ENCODE results near the gene DAP3.
"Not testable (repeated sequence)": the region's sequence is repeated elsewhere in the genome, so short reads cannot be mapped to it uniquely, and the experiment has no call there.

Gene DAP3

DNA sequence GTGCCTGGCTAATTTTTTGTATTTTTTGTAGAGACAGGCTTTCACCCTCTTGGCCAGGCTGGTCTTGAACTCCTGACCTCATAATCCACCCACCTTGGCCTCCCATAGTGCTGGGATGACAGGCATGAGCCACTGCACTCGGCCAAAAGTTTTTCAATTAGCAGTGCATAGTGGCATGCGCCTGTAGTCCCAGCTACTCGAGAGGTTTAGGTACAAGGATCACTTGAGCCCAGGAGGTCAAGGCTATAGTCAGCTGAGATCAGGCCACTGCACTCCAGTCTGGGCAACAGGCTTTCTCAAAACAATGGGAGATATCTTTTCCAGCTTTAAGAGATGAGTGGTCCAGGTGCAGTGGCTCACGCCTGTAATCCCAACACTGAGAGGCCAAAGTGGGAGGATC, 30.8 kb downstream of the DAP3 start:
- DNase-seq, result no peak

DNA sequence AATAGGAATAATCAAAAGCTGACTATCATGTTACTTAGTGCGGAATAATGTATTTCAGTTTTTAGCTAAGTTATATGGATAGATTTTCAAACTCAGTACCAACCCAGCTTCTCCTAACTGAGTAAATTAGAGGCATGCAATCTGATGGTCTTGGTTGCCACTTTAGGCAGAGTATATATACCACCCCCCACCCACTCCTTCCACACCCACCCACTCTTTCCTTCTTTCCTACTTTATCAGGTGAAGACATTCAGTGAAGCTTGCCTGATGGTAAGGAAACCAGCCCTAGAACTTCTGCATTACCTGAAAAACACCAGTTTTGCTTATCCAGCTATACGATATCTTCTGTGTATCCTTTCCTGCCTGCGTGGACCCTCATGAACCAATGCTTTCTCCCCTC, 36.3 kb downstream of the DAP3 start:
- no peak for DNase-seq

DNA sequence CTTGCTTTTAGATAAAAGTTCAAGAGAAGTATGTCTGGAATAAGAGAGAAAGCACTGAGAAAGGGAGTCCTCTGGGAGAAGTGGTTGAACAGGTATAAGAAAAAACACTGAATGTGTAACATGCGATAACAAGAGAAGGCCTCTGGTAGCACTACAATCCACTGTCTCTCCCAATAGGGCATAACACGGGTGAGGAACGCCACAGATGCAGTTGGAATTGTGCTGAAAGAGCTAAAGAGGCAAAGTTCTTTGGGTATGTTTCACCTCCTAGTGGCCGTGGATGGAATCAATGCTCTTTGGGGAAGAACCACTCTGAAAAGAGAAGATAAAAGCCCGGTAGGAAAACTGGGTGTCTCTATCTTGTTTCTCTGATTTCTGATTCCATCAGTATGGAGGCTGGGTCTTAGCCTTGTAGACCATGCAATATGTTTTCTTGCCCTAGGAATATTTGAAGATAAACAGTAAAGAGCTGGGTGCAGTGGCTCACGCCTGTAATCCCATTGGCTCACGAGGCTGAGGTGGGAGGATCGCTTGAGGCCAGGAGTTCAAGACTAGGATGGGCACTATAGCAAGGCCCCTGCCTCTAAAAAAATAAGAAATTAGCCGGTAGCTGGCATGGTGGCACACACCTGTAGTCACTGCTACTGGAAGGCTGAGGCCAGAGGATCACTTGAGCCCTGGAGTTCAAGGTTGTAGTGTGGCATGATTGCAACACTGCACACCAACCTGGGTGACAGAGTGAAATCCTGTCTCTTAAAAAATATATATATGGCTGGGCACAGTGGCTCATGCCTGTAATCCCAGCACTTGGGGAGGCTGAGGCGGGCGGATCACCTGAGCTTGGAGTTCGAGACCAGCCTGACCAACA, 40.4 kb downstream of the DAP3 start:
- DNase-seq, result peak; percentile 52

DNA sequence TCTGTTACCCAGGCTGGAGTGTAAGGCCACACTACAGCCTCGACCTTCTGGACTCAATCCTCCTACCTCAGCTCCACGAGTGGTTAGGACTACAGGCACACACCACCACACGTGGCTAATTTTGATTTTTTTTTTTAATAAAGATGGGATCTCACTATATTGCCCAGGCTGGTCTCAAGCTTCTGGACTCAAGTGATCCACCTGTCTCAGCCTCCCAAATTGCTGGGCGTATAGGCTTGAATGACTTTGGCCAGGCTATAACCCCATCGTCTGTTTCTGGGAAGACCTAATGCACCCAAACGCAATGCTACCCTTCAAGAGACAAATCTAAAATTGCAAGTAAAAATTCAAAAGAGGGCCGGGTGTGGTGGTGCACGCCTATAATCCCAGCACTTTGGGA, 52.1 kb downstream of the DAP3 start:
- DNase-seq, result no peak

DNA sequence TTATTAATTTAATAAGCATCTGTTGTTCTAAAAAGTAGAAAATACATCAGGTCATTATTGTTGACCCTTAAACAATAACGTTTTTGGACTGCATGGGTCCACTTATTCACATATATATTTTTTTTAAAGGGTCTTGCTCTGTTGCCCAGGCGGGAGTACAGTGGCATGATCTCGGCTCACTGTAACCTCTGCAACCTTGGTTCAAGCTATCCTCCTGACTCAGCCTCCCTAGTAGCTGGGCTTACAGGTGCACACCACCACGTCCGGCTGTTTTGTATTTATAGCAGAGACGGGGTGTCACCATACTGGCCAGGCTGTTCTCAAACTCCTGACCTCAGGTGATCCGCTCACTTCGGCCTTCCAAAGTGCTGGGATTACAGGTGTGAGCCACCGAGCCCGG, 53.0 kb downstream of the DAP3 start:
- no peak for DNase-seq

DNA sequence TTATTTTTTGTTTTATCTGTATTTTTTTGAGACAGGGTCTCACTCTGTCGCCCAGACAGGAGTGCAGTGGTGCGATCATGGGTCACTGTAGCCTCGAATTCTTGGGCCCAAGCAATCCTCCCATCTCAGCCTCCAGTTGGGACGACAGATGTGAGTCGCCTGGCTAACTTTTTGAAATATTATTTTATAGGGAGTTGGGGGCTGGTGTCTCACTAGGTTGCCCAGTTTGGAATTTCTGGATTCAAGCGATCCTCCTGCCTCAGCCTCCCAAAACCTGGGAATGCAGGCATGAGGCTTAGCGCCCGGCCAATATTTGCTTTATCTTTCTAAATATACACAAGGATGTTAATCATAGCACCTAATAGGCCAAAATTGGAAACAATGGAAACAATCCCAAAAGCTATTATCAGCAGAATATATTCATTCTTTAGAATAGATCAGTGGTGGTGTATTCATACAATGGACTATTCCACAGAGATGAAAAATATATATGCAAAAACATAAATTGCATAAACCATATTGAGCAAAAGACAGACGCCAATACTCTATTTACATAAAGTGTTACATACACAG, 55.9 kb downstream of the DAP3 start:
- no peak for DNase-seq

DNA sequence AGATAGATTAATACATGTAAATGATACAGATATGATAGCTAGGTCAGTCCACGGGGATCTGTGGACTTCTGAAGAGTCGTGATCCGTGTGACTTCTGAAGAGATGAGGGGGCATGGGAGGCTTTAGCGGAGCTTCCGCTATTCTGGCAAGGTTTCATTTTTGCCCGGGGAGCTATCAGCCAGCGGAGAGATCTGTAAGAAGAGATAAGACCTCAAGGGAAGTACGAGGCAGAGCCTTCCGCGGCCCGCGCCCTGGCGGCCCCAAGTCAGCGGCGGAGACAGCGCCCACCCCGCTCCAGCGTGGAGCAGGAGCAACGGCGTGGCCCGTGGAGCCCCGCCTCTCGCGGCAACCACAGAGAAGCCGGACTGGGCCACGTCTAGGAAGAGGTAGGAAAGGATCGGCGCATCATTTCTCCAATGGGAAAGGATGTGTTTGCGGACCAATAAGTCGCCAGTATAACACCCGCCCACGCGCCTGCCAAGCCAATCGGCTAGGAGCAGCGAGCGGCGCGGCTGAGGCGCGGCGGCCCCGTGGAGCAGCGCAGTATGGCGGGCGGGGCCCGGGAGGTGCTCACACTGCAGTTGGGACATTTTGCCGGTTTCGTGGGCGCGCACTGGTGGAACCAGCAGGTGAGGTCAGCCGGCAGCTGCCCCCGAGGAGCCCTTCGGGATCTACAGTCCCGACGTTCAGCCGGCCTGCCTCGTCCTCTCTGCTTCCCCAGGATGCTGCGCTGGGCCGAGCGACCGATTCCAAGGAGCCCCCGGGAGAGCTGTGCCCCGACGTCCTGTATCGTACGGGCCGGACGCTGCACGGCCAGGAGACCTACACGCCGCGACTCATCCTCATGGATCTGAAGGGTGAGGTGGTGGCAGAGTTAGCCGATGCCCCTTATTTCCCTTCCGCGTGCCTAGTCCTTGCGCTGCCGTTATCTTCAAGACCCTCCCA, 56.7 kb downstream of the DAP3 start:
- DNase-seq, result peak; percentile 94

DNA sequence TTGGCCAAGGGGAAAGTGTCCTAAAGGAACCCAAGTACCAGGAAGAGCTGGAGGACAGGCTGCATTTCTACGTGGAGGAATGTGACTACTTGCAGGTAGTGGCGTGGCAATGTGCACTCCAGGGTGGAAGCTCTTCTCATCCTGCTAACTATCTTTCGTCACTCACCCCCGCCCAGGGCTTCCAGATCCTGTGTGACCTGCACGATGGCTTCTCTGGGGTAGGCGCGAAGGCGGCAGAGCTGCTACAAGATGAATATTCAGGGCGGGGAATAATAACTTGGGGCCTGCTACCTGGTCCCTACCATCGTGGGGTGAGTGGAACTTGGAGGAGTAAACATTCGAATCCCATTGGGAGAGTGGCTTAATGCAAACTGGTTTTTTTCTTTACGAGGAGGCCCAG, 58.7 kb downstream of the DAP3 start:
- DNase-seq, result not testable (repeated sequence)

DNA sequence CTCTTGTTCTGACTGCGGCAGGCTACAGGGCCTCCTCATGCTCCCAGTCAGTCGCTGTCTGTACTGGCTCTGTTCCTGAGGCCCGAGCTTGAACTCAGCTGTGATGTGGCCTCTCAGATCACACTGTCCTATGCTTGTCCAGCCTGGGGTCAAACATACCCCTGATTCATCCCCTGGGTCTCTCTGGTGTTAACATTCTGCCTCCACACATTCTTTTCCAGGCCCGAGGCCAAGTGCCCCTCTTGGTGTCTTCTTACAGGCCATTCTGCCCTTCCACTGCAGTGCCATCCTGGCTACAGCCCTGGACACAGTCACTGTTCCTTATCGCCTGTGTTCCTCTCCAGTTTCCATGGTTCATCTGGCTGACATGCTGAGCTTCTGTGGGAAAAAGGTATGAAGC, 59.2 kb downstream of the DAP3 start:
- not testable (repeated sequence) for DNase-seq

DNA sequence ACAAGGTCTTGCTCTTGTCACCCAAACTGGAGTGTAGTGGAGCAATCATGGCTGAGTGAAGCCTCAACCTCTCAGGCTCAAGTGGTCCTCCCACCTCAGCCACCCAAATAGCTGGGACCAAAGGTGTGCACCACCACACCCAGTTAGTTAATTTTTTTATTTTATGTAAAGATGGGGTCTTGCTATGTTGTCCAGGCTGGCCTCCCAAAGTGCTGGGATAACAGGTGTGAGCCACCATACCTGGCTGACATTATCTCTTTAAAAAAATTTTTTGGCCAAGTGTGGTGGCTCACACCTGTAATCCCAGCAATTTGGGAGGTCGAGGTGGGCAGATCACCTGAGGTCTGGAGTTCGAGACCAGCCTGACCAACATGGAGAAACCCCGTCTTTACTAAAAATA, 70.1 kb downstream of the DAP3 start:
- DNase-seq, result not testable (repeated sequence)

DNA sequence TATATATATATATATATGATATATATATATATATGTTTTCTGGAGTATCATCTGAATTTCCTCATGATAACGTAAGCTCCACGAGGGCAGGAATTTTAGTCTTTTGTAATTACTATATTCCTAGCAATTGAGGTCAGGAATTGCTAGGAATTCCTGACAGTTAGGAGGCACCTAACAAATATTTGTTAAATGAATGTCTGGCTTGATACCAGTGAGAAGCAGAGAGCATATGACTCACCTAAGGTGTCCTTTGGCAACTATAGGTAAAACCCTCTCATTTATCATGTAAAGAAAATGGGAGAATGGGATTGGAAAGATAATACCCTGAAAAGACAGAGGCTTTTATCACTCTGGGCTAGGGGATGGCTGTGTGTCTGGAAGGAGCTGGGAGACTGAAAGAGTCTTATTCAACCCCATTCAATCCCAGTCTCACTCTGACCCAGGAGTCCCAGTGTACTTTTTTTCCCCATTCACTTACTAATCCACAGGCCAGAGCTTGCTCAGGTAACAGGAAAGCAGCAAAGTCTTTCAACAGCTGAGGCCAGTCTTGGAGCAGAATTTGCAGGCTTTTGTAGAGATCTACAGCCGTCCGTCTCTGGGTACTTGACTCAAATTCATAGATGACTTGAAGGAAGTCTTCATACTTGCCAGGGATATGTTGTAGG, 71.2 kb downstream of the DAP3 start:
- no peak for DNase-seq

DNA sequence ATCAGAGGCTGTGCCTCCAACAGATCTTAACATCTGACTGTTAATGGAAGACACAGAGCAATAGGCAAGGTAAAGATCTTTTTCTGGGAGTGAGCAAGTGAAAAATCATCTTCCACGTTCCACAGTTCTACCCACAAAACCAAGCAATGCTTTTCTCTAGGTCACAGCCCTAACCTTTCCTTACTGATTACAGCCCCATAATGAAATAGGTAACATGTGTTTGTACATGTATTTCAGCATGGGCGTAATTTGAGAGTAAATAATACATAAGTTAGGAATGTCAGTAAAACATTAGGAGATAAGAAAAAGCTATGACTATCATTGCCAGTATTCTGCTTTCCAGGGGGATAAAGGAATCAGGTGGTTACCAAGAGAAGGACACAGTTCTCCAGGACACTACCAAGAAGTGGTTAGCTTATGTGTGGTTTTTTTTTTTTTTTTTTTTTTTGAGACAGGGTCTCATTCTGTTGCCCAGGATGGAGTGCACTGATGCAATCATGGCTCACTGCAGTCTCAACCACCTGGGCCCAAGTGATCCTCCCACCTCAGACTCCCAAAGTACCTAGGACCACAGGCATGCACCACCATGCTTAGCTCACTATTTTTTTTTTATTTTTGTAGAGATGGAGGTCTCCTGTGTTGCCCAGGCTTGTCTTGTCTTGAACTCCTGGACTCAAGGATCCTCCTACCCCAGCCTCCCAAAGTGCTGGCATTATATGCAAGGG, 72.0 kb downstream of the DAP3 start:
- DNase-seq, result no peak

DNA sequence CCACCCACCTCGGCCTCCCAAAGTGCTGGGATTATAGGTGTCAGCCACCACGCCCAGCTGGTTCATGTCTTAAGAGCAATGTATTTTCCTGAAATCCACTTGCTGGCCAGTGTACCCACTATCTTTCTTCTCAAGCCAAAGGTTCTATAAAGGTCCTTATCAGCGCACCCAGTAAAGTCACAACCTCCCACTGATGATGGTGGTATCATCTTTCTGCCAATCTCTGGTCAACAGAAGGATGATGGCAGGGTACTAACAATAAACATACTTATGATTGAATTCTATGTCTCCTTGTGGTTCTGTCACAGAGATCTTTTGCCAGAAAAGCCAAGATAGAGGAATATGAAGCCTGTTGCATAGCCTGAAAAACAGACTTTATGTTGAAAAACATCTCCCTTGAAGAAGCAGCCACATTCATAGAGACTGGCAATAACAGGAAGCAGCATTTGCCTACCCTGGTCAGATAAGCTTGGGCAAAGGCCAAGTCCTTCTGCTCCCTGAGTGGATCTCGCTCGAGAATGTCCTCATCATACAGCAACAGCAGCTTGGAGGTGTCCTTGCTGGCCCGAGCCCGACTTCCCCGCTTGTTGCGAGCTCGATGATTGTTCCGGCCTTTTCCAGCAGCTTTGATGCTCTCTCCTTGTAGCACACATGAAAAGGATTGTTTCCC, 73.0 kb downstream of the DAP3 start:
- DNase-seq, result no peak

DNA sequence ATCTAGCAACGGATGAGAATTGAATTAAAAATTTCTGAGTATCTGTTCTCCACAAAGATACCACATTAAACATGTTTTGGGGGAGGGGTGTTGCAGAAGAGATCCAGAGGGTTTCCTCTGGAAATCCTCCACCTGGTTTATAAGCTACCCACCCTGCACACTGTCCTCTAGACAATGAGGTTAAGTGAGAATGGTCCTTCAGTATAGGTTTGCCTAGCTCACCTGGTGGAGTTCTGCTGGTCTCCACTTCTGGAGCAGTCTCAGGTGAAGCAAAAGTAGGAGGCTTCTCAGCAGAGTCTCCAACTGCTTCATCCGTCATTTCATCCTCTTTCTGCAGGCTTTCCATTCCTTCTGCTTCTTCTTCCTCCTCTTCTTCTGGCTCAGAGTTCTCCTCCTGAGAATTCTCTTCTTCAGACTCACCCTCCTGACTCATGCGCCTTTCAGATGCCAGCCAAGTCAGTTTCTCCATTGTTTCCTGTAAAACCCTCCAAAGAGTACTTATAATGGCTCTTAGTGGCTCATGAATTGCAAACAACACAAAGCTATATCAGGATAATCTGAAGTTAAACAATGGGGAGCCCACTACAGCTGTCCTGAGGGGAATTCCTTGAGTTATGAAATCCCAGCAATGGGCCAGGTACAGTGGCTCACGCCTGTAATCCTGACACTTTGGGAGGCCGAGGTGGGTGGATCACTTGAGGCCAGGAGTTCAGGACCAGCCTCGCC, 74.4 kb downstream of the DAP3 start:
- not testable (repeated sequence) for DNase-seq

DNA sequence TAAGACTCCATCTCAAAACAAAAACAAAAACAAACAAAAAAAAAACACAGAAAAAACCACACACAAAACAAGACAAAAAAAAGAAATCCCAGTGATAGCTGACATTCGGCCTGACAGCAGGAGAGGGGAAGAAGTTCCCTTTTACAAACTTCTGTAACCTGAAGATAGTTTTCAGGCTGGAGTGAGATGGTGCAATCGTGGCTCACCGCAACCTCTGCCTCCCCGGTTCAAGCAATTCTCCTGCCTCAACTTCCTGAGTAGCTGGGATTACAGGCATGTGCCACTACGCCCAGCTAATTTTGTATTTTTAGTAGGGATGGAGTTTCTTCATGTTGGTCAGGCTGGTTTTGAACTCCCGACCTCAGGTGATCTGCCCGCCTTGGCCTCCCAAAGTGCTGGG, 75.1 kb downstream of the DAP3 start:
- DNase-seq, result not testable (repeated sequence)

DNA sequence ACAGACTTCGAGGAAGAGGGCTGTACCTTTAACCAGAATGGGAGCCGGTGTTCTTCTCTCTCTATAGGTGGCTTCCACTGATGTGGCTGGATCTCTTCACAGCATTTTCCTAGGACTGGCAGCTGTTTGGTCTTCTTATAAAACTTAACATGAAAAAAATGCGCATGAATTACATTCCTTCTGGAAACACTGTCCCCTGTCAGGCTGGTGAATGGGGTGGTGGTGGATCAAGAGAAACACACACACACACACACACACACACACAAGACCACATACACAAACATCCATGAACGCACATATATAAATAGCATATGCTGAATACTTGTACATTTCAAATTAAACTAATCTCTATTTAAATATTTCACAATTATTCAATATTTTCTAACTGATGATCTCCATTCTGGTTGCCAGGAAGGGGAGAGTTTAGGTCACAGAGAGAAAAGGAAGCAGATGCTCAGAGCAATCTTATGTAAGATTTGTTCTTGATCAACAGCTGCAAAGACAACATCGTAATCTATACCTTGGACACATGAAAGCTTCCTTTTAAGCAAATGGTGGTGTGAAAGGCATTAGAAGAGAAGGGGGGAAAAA, 78.6 kb downstream of the DAP3 start:
- not testable (repeated sequence) for DNase-seq

DNA sequence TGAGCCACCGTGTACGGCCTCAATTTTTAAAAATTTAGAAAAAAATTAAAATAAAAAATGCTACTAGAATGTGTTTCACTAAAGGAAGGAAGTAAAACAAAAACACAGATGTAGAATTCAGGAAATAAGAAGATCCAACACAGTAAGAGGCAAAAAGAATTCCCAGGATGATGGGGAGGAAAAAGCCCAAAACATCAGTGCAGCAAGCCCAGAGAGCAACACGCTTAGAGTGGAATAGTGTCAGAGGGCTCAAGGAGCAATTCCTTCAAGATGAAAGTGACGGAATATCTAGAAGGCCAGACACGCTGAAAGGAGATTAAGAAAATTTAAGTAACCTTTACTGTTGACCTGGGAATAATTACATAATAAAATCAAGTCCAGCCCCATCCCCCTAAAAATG, 80.4 kb downstream of the DAP3 start:
- no peak for DNase-seq

DNA sequence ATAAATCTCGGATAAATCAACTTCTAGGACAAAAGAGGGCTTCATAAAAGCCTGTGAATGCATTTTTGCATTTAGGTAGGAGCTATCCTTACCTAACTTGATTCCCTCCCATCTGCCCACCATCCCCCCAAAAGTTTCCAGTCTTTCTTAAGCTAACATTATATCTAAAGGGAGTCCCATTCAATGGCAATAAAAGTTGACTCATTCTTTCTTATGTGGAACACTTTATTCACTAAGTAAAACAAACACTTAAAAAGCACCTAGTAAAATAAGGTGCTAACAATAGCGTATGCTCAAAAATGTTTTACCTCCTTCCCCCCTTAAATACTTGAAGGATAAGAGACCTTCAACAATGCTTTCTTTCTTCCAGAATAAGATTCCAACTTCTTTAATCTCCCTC, 84.3 kb downstream of the DAP3 start:
- DNase-seq, result no peak

DNA sequence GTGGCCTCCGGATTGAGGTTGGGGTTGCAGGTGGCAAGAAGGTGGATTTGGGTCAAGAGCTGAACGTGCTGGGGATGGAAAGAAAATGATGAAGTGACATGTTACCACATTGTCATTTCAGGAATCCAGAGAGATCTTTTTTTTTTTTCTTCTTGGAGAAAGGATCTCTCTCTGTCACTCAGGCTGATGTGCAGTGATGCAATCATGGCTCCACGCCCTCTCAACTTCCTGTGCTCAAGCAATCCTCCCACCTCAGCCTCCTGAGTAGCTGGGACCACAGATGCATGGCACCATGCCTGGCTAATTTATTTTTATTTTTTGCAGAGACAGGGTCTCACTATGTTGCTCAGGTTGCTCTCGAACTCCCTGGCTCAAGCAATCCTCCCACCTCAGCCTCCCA, 87.5 kb downstream of the DAP3 start:
- no peak for DNase-seq

DNA sequence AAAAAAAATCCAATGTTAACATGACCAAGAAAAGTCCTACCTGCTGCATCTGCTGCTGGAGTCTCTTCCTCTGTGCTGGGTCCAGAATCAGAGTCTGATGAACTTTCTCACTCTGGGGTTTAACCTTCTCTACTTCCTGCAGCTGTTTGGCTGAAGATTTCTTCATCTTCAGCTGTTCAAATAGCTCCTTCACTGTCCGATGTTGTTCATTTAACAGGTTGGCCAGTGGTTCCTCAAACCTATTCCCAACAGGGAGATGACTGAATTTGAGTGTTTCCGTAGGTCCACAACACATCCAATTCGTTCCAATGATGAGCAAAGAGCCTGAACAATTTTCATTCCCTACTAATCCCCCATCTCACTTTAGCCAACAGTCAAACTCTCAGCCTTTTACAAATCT, 88.7 kb downstream of the DAP3 start:
- DNase-seq, result no peak

All from CD4-positive, alpha-beta T cell treated with Interleukin-17A for 1 hour (primary cell).